Prostate gland (tissue), 2 donors: Measurements from ENCODE around the gene ALOXE3.

Experiments
- CTCF ChIP-seq, 4 experiments: fragments of 200-600 bp in 2 of 4; fragments of 450-650 bp in 2 of 4; sonication (generic) in 2 of 4; IDR thresholded peaks; 1 replicate in 3 of 4; 2 replicates in 1 of 4; pipeline ENCODE4 v1.5.1; 2016 to 2019; ENCODE audit warnings: antibody characterized with exemption in 4 of 4, mild to moderate bottlenecking in 2 of 4, moderate library complexity in 2 of 4
- POLR2AphosphoS5 ChIP-seq: sonication (generic); formaldehyde crosslinking; IDR thresholded peaks from one replicate; pipeline ENCODE4 v1.6.1; 2017; ENCODE audit warnings: antibody characterized with exemption

- TF ChIP-seq CTCF (IDR thresholded peaks at IDR 0.05) (no peak), POLR2AphosphoS5 (no peak)
Observed at GRCh38 chr17:8116776-8117175, 1.5 kb downstream of the ALOXE3 start.
